ENCODE measurements around the gene PNPT1. TPM values are rescaled to one million over a fixed set of nuclear protein-coding genes. Genes with fewer than 3 reads are reported as not detected.

Gene PNPT1
- total and polyA plus RNA-seq, 7 donors, result 16.0 to 34.7 (median 26.5) TPM

- DNase-seq (no peak), ATAC-seq (no peak)
- peaks cover 0 to 43% of the 10 kb centered on the region in 2 donors for H3K36me3 ChIP-seq (ENCODE audit: insufficient read depth in 1 of 2, low read depth in 1 of 2)
- H3K9me3 ChIP-seq, result no peaks in the 10 kb centered on the region
- WGBS, 3 donors, result 93 to 97% (median 96%) methylated on average over 3 of the region's 3 CpGs
- no peak overlapping the region for H3K27ac ChIP-seq
- intact Hi-C loops (cut with DNase I), result loop anchor here in 1 of 2 donors (2.0 kb wide), 1 partner anchor 20 kb away; no protein-coding TSS in a partner anchor
- TF ChIP-seq, protein P1, sequence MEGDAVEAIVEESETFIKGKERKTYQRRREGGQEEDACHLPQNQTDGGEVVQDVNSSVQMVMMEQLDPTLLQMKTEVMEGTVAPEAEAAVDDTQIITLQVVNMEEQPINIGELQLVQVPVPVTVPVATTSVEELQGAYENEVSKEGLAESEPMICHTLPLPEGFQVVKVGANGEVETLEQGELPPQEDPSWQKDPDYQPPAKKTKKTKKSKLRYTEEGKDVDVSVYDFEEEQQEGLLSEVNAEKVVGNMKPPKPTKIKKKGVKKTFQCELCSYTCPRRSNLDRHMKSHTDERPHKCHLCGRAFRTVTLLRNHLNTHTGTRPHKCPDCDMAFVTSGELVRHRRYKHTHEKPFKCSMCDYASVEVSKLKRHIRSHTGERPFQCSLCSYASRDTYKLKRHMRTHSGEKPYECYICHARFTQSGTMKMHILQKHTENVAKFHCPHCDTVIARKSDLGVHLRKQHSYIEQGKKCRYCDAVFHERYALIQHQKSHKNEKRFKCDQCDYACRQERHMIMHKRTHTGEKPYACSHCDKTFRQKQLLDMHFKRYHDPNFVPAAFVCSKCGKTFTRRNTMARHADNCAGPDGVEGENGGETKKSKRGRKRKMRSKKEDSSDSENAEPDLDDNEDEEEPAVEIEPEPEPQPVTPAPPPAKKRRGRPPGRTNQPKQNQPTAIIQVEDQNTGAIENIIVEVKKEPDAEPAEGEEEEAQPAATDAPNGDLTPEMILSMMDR (IDR thresholded peaks at IDR 0.05), result no peak
- no peaks in the 10 kb centered on the region for H3K27me3 ChIP-seq (ENCODE audit: insufficient read depth in 3 of 3, low read length in 2 of 3)
- peaks cover 29% of the 10 kb centered on the region for H3K4me1 ChIP-seq
- no peak overlapping the region for H3K4me3 ChIP-seq
Observed at GRCh38 chr2:55610954-55611743, 82.5 kb downstream of the PNPT1 start.

GRCh38 chr2:55609938-55610578 lies 83.6 kb downstream of the PNPT1 start:
- peaks cover 0 to 39% of the 10 kb centered on the region in 2 donors for H3K36me3 ChIP-seq (ENCODE audit: insufficient read depth in 1 of 2, low read depth in 1 of 2)
- DNase-seq, result no peak
- no peaks in the 10 kb centered on the region for H3K27me3 ChIP-seq (ENCODE audit: insufficient read depth in 3 of 3, low read length in 2 of 3)
- no peak overlapping the region for H3K4me3 ChIP-seq
- 77 to 92% (median 84%) methylated on average over 1 of the region's 1 CpG for WGBS, 3 donors
- ATAC-seq, result peak in 1 of 4 donors; percentile 15
- intact Hi-C loops (cut with DNase I), result loop anchor here in 1 of 2 donors (2.0 kb wide), 1 partner anchor 19 kb away; no protein-coding TSS in a partner anchor
- no peaks in the 10 kb centered on the region for H3K9me3 ChIP-seq
- TF ChIP-seq, protein P1 (IDR thresholded peaks at IDR 0.05), result no peak
- peaks cover 21% of the 10 kb centered on the region for H3K4me1 ChIP-seq
- H3K27ac ChIP-seq, result no peak overlapping the region

DNA sequence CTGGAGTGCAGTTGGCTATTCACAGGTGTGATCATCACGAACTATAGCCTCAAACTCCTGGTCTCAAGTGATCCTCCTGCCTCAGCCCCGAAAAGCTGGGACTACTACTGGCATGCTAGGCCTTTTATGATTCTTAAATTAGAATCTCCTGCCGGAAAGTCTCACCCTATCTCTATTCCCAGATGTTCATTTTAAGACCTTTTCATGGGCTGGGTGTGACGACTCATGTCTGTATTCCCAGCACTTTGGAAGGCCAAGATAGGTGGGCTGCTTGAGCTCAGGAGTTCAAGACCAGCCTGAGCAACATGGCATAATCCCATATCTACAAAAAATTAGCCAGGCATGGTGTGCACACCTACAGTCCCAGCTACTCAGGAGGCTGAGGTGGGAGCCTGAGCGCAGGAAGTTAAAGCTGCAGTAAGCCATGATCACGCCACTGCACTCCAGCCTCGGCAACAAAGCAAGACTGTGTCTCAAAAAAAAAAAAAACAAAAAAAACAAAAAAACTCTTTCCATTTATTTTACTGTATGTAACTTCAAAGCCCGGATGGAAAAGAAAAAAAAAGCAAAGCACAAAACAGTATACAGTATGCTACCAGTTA lies 84.3 kb downstream of the PNPT1 start:
- no peaks in the 10 kb centered on the region for H3K9me3 ChIP-seq
- peaks cover 16% of the 10 kb centered on the region for H3K4me1 ChIP-seq
- ATAC-seq (peak in 1 of 4 donors; percentile 47), DNase-seq (no peak)
- no peak overlapping the region for H3K4me3 ChIP-seq
- peaks cover 0 to 32% of the 10 kb centered on the region in 2 donors for H3K36me3 ChIP-seq (ENCODE audit: insufficient read depth in 1 of 2, low read depth in 1 of 2)
- H3K27me3 ChIP-seq (ENCODE audit: insufficient read depth in 3 of 3, low read length in 2 of 3), result no peaks in the 10 kb centered on the region
- 56 to 72% (median 68%) methylated on average over 8 of the region's 8 CpGs for WGBS, 3 donors
- H3K27ac ChIP-seq, result no peak overlapping the region
- TF ChIP-seq, protein P1 (IDR thresholded peaks at IDR 0.05), result no peak
- intact Hi-C loops (cut with DNase I), result no loop called here

DNA sequence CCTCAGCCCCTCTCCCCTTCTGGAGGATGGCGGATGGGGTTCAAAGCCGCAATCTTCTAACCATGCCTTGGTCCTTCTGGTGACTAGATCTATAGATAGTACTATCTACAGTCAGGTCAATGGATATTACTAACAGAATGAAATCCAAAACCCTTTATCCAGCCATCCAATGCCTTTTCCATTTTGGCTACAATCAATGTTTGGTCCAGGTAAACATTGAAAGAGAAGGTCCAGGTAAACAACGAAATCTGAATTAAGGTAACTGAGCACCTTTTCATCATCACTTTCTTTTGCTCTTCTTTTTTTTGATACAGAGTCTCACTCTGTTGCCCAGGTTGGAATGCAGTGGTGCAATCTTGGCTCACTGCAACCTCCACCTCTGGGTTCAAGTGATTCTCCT lies 85.9 kb downstream of the PNPT1 start:
- no peak for ATAC-seq
- H3K9me3 ChIP-seq, result no peaks in the 10 kb centered on the region
- H3K4me3 ChIP-seq, result no peak overlapping the region
- H3K4me1 ChIP-seq, result peaks cover 14% of the 10 kb centered on the region
- TF ChIP-seq, protein P1 (IDR thresholded peaks at IDR 0.05), result no peak
- DNase-seq, result no peak
- WGBS, 3 donors, result 97 to 100% (median 98%) methylated on average over 3 of the region's 3 CpGs
- intact Hi-C loops (cut with DNase I), result no loop called here
- no peaks in the 10 kb centered on the region for H3K27me3 ChIP-seq (ENCODE audit: insufficient read depth in 3 of 3, low read length in 2 of 3)
- peaks cover 0 to 25% of the 10 kb centered on the region in 2 donors for H3K36me3 ChIP-seq (ENCODE audit: insufficient read depth in 1 of 2, low read depth in 1 of 2)
- H3K27ac ChIP-seq, result no peak overlapping the region
